Adrenal gland (tissue), 5 donors: ENCODE measurements around the gene NPAS3.

Source experiments
- CTCF ChIP-seq, 6 experiments: fragments of 450-650 bp in 4 of 6; fragments of 200-600 bp in 2 of 6; sonication (generic) in 1 of 6; IDR thresholded peaks; 1 replicate in 5 of 6; 2 replicates in 1 of 6; pipeline versions ENCODE4 v1.5.1 to v1.8.0; 2016 to 2021; ENCODE audit warnings: antibody characterized with exemption in 6 of 6, mild to moderate bottlenecking in 2 of 6, moderate library complexity in 1 of 6
- POLR2A ChIP-seq, 2 donors: fragments of 450-650 bp; IDR thresholded peaks; one replicate each; pipeline ENCODE4 v1.6.1; 2017; ENCODE audit warnings: antibody characterized with exemption in 2 of 2, mild to moderate bottlenecking in 2 of 2, moderate library complexity in 1 of 2
- donor health status: DM: no; HTN: no; CAD: no.

- TF ChIP-seq CTCF (IDR thresholded peaks at IDR 0.05) (no peak), POLR2A (IDR thresholded peaks at IDR 0.05) (no peak)
These were observed 708.1 kb downstream of the NPAS3 start for GRCh38 chr14:33646692-33647260.
